GM18861 (cell line): ENCODE measurements around the gene INSM1.

ENCODE experiments used
- ATAC-seq: cut with Tn5 transposase; IDR thresholded peaks from one replicate; pipeline ENCODE4 v1.9.1; 2021; ENCODE audit not compliant: unreplicated experiment

Gene INSM1

GRCh38 chr20:20417876-20418676, 50.2 kb downstream of the INSM1 start:
- ATAC-seq: no peak
